Activated effector memory CD4-positive, alpha-beta T cell treated with Interleukin-2 at 50 U/mL for 16 hours (primary cell): ENCODE measurements around the gene ALG12.
A peak's percentile ranks its signal among the peaks of the same experiment; 100 is the strongest.
"Not testable (repeated sequence)": the region's sequence is repeated elsewhere in the genome, so short reads cannot be mapped to it uniquely, and the experiment has no call there.

ENCODE experiments used
- DNase-seq: peaks from one replicate; pipeline ENCODE4 v3.0.0-alpha.2; 2020

The ALG12 gene

GRCh38 chr22:49861642-49862495, 56.4 kb downstream of the ALG12 start:
- no peak for DNase-seq

- no peak for DNase-seq
Observed at GRCh38 chr22:49858827-49859226, 59.4 kb downstream of the ALG12 start.

- DNase-seq = no peak
Observed at GRCh38 chr22:49856766-49857618, 61.2 kb downstream of the ALG12 start.

- no peak for DNase-seq
Observed at GRCh38 chr22:49856343-49856742, 61.9 kb downstream of the ALG12 start.

GRCh38 chr22:49855251-49855911, 62.9 kb downstream of the ALG12 start:
- no peak for DNase-seq

GRCh38 chr22:49853981-49854831, 64.0 kb downstream of the ALG12 start:
- DNase-seq = no peak

GRCh38 chr22:49852898-49853894, 65.0 kb downstream of the ALG12 start, which contains the start of gene ZBED4:
Gene ZBED4 (plus strand): TSS chr22:49853844. CDS start chr22:49883663, 29,819 bp downstream.
- peak; percentile 98 for DNase-seq

GRCh38 chr22:49852568-49852897, 65.7 kb downstream of the ALG12 start:
- not testable (repeated sequence) for DNase-seq

GRCh38 chr22:49850959-49851802, 67.1 kb downstream of the ALG12 start:
- DNase-seq = no peak
